NCI-H128 (cell line): ENCODE results near the gene FAR2.
"Not testable (repeated sequence)": the region's sequence is repeated elsewhere in the genome, so short reads cannot be mapped to it uniquely, and the experiment has no call there.

Source experiments
- DNase-seq: peaks from one replicate; lab custom pipeline; 2025; ENCODE audit not compliant: unreplicated experiment; lab: John Stamatoyannopoulos, UW

The FAR2 gene

GRCh38 chr12:29152981-29153630 is 4.0 kb downstream of the FAR2 start:
- DNase-seq = peak; percentile 33

DNA sequence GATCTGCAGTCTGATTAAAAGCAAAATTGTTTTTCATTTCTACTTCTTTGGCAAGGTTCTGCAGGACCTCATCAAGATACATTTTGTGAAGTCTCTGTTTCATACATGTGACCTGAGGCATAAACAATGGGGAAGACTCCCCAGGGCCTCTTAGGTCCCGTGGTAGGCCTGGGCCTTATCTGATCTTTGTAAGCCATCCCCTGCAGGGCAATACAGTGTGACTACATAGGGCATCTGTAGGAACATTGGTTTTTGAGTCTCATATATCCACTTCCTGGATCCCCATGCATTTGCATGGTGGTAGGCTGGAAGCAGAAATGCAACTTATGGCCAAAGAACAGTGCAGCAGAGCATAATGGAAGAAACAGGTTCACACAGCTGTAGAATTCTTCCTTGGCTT is 6.0 kb downstream of the FAR2 start:
- DNase-seq = no peak

DNA sequence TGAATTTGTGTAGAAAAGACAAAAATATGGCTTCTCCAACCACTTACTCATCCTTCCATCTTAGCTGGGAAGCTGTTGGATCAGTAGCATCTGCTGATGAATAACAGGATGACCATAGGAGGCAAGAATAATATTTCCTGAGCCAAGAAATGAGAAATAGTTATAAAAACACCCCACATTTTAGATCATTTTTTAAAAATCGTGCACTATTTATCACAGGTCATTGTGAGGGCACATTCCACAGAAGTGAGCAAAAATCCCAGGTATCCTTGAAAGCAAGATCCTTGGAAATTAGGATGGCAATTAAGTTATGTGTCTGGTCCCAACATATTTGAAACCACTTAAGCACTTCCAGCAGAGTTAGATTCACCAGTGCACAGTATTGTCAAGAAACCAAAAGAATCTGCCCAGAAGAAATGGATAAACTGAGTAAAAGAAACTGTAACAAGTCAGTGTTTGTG is 8.4 kb downstream of the FAR2 start:
- no peak for DNase-seq

- DNase-seq = no peak
Observed at GRCh38 chr12:29158115-29158763, 9.2 kb downstream of the FAR2 start.

GRCh38 chr12:29159661-29160060 is 10.6 kb downstream of the FAR2 start:
- DNase-seq = no peak

- DNase-seq = no peak
Observed at GRCh38 chr12:29160230-29160629, 11.2 kb downstream of the FAR2 start.

DNA sequence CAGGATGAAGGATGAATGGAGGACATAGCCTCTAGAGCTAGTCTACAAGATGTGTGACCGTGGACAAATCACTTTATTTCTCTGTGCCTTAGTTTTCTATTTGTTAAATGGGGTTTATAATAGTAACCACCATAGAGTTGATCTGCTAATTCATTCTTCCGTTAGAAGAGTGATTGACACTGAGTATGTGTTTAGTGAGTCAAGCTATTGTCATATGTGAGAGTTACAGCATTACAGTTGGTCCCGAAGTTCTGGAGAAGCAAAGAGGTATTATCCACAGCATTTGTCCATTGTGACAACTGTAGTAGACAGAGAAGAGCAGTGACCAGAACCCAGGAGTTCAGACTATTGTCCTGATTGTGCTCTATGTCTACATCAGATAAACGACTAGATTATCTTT is 14.1 kb downstream of the FAR2 start:
- DNase-seq = no peak

GRCh38 chr12:29164477-29165393 is 15.7 kb downstream of the FAR2 start:
- DNase-seq = no peak

DNA sequence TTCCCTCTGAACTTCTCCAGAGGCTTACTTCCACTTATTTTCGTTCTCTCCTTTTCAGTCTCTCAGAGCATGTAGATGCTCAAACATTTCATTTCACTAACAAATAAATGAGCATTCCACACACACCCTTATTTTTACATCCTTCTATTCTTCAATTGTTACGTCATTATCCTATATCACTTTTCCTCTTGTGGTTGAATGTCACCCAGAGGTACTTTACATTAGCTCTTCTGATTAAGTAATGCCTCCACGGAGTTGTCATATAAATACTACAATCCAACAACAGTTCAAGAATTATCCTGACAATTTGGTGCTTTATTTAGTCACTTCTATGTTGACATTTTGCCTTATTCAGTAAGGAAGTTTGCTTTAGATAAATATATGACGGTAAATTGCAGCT is 18.4 kb downstream of the FAR2 start:
- no peak for DNase-seq

DNA sequence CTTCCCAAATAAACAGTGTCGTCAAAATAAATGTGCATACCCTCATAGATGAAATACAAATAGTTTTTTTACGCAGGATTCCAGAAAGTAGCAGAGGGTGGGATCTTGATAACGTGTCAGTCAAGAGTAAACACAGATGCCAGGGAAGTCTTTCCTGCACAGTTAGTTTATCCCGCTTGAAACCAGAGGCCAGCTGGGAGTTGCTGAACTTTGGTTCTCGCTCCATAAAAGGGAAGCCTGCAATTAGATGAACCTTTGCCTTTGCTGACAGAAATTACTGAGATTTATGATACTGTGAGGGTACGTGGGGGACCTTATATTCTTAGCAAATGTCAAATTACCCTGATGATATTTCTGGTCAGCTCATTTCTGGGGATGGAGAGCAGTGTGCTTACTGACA is 18.9 kb downstream of the FAR2 start:
- DNase-seq = no peak

DNA sequence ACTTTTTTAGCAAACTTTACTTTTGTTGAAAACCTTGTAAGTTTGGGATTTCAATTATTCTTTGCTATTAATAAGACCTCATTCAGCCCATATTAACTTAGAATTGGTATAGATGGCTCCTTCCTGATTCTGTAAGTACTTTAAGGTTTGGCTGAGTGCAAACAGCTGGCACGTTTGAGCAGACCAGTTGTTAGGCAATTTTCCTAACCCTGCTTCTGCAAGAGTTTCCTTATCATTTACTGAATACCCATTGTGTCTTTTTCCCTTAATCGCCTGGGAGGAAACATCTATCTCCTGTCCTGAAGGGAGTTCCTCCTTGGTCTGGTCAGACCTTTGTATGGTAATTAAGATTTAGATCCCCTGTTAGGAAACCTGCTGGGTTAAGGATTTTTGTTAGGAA is 20.9 kb downstream of the FAR2 start:
- not testable (repeated sequence) for DNase-seq

DNA sequence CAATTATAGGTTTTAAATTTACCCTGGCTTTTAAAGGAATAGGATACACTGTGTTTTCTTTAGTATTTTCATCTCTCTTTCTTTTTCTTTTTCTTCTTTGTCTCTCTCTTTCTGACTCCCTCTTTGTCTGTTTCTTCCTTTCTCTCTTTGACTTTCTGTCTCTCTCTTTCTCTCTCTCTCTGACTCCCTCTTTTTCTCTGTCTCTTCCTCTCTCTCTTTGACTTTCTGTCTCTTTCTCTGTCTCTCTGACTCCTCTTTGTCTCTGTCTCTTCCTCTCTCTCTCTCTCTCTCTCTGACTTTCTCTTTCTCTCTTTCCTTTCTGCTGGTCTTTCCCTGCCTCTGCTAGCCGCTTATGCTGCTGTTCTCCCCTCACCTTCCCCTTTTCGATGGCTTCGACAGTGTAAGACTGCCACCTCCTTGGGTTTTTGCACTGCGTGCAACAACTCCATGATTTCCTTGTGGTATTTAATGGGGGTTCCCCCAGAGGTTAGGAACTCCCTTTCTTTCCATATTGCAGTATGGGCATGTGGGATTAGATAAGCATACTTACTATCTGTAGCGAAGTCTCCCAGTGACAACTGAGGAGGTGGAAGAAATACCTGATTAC is 21.5 kb downstream of the FAR2 start:
- not testable (repeated sequence) for DNase-seq

- no peak for DNase-seq
Observed at GRCh38 chr12:29171421-29172258, 22.6 kb downstream of the FAR2 start.

- DNase-seq = no peak
Observed at GRCh38 chr12:29176941-29177340, 27.9 kb downstream of the FAR2 start.

DNA sequence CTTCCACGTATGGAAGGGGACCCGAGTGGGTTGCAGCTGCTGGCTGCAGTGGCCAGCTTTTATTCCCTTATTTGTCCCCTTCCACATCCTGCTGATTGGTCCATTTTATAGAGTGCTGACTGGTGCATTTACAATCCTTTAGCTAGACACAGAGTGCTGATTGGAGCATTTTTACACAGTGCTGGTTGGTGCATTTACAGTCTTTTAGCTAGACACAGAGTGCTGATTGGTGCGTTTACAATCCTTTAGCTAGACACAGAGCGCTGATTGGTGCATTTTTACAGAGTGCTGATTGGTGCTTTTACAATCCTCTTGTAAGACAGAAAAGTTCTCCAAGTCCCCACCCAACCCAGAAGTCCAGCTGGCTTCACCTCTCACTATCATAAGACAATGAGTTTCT is 33.2 kb downstream of the FAR2 start:
- not testable (repeated sequence) for DNase-seq

- no peak for DNase-seq
Observed at GRCh38 chr12:29187756-29188155, 38.7 kb downstream of the FAR2 start.

DNA sequence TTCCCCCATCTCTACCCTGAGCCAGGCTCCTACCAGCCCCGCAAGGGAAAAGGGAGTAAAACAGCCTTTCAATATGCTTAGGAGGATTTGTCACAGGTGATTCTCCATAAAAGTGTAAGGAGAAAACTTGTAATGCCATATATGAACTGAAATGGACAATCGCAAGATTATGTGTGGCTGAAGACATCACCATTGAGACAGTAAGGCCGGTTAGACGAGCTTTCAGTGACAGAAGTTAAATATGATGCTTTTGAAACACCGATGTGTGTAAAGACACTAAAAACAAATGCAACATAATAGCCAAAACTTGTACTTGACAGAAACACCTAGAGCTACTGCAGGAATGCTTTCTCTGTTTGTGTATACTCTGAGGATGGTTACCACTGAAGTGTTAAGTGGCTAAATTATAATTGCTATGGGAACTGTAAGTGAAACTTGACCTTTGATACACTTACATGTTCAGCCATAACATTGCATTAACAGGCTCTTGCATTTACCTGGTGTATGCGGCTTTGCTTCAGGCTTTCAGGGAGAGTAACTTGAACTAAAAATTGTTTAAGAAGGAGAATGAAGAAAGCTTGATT is 42.3 kb downstream of the FAR2 start:
- DNase-seq = no peak

DNA sequence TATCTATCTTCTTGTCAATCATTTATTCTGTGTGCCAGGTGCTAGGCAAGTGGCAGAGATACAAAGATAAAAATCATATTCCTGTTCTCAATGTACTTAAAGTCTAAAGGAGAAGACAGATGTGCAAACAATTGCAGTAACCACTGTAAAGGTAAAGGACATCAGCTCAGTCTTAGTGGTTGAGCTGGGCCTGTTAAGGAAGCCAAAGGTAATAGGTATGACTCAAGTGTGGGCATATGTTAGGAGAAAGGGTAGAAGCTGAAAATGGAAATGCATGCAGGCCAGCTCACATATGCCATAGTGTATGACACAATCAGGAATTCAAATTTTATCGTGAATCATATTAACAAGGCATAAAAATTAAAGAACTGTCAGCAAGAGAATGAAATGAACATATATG is 49.8 kb downstream of the FAR2 start:
- DNase-seq = no peak

DNA sequence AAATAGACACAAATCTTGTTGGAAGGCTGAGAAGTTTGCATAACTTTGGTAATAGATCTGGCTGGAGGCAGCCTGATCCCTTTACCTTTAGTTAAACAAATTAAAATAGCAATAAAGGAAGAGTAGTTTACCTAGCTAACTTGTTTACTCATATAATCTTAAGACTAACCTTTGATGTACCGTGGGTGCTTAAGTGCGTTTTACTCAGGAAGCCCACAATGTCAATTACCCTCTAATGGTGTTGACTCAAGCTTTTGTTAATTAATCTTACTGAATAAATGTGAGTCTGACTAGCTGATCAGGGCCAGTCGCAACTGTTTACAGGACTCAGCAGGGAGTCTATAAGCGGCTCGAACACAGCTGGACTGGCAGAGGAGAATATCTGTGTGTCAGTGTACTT is 51.5 kb downstream of the FAR2 start:
- no peak for DNase-seq

- DNase-seq = no peak
Observed at GRCh38 chr12:29201296-29201695, 52.2 kb downstream of the FAR2 start.
